Measurements from ENCODE around the gene FOXD1. TPM values are rescaled to one million over a fixed set of nuclear protein-coding genes. Genes with fewer than 3 reads are reported as not detected.
"Not testable (repeated sequence)": the region's sequence is repeated elsewhere in the genome, so short reads cannot be mapped to it uniquely, and the experiment has no call there.

The FOXD1 gene
- total RNA-seq, 4 donors from 2014 or later = 2.4 to 13.9 (median 9.6) TPM; not detected in 1

DNA sequence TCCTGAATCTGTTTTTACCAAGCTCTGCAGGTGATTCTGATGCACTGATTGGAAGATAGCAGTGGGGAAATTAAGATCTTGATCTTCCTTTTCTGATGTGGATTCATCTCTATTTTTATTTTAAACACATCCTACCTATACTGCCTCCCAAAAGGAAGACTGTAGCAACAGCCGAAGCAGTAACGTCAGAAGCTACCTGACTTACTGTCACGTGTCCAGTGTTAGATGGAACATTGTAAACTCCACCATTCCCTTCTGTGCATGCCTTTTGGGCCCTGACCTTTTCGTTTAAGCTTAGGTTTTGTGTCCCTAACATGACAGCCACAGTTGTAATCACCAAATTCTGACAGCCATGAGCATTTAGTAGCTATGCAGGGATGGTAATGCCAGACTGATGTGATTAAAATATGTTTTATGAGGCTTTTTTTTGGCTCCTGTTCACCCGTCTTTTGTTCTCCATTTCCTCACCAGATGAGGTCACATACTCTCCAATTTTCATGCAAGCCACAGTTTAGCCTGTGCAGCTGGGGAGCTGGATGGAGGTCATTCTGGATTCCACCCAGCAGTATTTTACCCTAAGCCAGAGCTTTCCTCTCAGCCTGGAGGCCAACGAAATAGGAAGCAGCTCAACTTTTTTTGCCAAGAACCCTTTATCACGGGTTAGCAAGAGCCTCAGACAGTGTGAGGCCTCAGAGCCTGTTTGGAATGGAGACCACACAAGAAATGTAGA is 15.6 kb upstream of the FOXD1 start:
- Histone ChIP-seq H3K27ac (no peak overlapping the region), H3K9me3 (no peaks in the 10 kb centered on the region), H3K36me3 (no peaks in the 10 kb centered on the region), H3K27me3 (no peaks in the 10 kb centered on the region), H3K4me1 (no peaks in the 10 kb centered on the region), H3K4me3 (no peak overlapping the region)
- 32 to 39% methylated on average over 3 to 7 of the region's 7 CpGs for WGBS, 2 donors (ENCODE audit: low coverage in 1 of 2)
- TF ChIP-seq POLR2AphosphoS5 (IDR thresholded peaks at IDR 0.05) (no peak), POLR2A (IDR thresholded peaks at IDR 0.05) (no peak), EP300 (IDR thresholded peaks at IDR 0.05) (no peak)
- TF ChIP-seq, protein P1, sequence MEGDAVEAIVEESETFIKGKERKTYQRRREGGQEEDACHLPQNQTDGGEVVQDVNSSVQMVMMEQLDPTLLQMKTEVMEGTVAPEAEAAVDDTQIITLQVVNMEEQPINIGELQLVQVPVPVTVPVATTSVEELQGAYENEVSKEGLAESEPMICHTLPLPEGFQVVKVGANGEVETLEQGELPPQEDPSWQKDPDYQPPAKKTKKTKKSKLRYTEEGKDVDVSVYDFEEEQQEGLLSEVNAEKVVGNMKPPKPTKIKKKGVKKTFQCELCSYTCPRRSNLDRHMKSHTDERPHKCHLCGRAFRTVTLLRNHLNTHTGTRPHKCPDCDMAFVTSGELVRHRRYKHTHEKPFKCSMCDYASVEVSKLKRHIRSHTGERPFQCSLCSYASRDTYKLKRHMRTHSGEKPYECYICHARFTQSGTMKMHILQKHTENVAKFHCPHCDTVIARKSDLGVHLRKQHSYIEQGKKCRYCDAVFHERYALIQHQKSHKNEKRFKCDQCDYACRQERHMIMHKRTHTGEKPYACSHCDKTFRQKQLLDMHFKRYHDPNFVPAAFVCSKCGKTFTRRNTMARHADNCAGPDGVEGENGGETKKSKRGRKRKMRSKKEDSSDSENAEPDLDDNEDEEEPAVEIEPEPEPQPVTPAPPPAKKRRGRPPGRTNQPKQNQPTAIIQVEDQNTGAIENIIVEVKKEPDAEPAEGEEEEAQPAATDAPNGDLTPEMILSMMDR (IDR thresholded peaks at IDR 0.05) = no peak
- ATAC-seq = peak; percentile 74

DNA sequence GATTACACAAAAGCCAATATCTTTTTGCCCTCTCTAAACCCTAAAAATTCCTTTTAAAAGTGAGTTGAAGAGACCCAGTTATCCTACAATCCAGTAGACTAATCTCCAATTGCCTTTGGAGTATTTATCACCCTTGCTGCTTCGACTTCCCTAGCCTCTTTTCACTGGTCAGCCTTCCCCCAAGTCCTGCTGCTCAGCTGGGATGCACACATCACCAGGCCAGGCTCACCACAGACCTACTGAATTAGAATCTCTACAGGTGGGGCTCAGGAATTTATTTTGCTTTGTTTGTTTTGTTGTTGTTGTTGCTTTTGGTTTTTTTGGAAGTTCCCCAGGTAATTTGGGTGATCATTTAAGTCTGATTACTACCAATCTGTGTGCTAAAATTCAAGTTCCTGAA is 11.6 kb upstream of the FOXD1 start:
- no peak for ATAC-seq
- Histone ChIP-seq H3K9me3 (no peaks in the 10 kb centered on the region), H3K4me3 (no peak overlapping the region), H3K4me1 (no peaks in the 10 kb centered on the region), H3K36me3 (no peaks in the 10 kb centered on the region), H3K27ac (no peak overlapping the region), H3K27me3 (peaks cover 33% of the 10 kb centered on the region)
- WGBS, 2 donors (ENCODE audit: low coverage in 1 of 2) = 73% methylated on average over 1 of the region's 1 CpG; no CpG with 5 or more reads in 1 of the 2 donors
- TF ChIP-seq, protein P1 (IDR thresholded peaks at IDR 0.05) = no peak
- no peak for TF ChIP-seq POLR2AphosphoS5 (IDR thresholded peaks at IDR 0.05)
- TF ChIP-seq EP300 (IDR thresholded peaks at IDR 0.05) = no peak
- no peak for TF ChIP-seq POLR2A (IDR thresholded peaks at IDR 0.05)

DNA sequence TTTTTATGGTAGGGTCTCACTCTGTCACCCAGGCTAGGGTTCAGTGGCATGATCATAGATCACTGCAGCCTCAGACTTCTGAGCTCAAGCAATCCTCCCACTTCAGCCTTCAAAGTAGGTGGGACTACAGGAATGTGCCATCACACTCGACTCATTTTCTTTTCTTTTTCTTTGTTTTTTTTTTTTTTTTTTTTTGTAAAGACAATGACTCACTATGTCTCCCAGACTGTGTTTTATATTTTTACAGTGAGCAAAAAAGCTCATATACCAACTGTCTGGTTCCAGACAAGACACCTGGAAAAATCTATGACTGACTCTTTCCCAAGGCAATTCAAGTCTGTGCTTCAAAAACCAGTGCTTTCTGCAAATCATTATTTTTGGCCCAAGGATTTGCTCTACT is 10.8 kb upstream of the FOXD1 start:
- Histone ChIP-seq H3K27me3 (peaks cover 37% of the 10 kb centered on the region), H3K4me3 (no peak overlapping the region), H3K9me3 (no peaks in the 10 kb centered on the region), H3K27ac (no peak overlapping the region), H3K4me1 (no peaks in the 10 kb centered on the region), H3K36me3 (no peaks in the 10 kb centered on the region)
- no peak for ATAC-seq
- TF ChIP-seq, protein P1 (IDR thresholded peaks at IDR 0.05) = no peak
- TF ChIP-seq POLR2AphosphoS5 (IDR thresholded peaks at IDR 0.05) (no peak), EP300 (IDR thresholded peaks at IDR 0.05) (no peak), POLR2A (IDR thresholded peaks at IDR 0.05) (no peak)
- WGBS, 2 donors (ENCODE audit: low coverage in 1 of 2) = 38 to 60% methylated on average over 1 of the region's 1 CpG

DNA sequence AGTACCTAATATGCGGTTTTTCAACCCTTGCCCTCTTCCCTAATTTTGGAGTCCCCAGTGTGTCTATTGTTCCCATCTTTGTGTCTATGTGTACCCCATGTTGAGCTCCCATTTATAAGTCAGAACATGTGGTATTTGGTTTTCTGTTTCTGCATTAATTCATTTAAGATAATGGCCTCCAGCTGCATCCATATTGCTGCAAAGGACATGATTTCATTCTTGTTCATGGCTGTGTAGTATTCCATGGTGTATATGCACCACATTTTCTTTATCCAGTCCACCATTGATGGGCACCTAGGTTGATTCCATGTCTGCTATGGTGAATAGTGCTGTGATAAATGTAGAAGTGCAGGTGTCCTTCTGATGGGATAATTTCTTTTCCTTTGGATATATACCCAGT is 7.9 kb upstream of the FOXD1 start:
- H3K36me3 ChIP-seq, H3K4me1 ChIP-seq, H3K4me3 ChIP-seq, H3K27ac ChIP-seq, ATAC-seq, H3K9me3 ChIP-seq: not testable (repeated sequence)
- 78 to 100% methylated on average over 1 of the region's 1 CpG for WGBS, 2 donors (ENCODE audit: low coverage in 1 of 2)
- H3K27me3 ChIP-seq = peaks cover 66% of the 10 kb centered on the region

DNA sequence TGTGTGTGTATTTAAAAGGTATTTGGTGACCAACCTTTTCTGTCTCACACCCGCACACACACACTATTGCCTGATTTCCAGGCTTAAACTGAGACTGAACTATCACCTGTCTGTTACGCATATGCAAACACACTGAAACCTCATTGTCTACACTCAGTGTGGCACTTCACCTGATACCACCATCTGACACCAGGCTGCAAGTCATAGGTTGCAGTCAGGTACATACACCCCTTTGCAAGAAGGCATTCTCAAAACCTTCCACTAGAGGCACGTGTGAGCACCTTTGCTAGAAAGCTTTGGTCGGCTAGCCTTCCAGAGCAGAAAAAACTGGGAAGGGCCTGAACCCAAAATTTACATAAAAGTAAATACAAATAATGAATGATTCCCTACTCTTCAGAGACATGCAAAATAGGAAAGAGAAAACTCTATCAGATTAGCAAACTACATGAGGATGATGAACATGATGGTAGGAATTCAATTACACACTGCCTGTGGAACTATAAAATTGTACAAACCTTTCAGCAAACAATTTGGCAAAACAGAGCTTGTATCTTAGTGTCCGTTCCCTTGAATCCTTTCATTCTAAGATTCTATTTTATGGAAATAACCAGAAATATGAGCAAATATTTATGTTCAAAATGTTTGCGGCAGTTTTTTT is 5.9 kb upstream of the FOXD1 start:
- peaks cover 86% of the 10 kb centered on the region for H3K27me3 ChIP-seq
- H3K4me1 ChIP-seq = peaks cover 0 to 13% (median 7%) of the 10 kb centered on the region in 3 donors
- H3K36me3 ChIP-seq = no peaks in the 10 kb centered on the region
- no peak overlapping the region for H3K27ac ChIP-seq
- WGBS, 2 donors (ENCODE audit: low coverage in 1 of 2) = 48 to 52% methylated on average over 6 of the region's 6 CpGs
- TF ChIP-seq EP300 (IDR thresholded peaks at IDR 0.05) = no peak
- TF ChIP-seq, protein P1 (IDR thresholded peaks at IDR 0.05) = peak; percentile 41 to 58 (median 48)
- no peak overlapping the region for H3K4me3 ChIP-seq
- ATAC-seq = no peak
- H3K9me3 ChIP-seq = no peaks in the 10 kb centered on the region
